Hippocampal formation (tissue), 2 donors: ENCODE results near the gene PPFIBP2.

Experiments
- DNase-seq, 2 donors: peaks; one replicate each; lab custom pipeline; 2025; lab: John Stamatoyannopoulos, UW

The PPFIBP2 gene

GRCh38 chr11:7578276-7578955, 64.6 kb downstream of the PPFIBP2 start:
- DNase-seq = no peak

GRCh38 chr11:7579361-7579791, 65.6 kb downstream of the PPFIBP2 start:
- no peak for DNase-seq

GRCh38 chr11:7581021-7581590, 67.3 kb downstream of the PPFIBP2 start:
- no peak for DNase-seq

GRCh38 chr11:7582338-7582985, 68.7 kb downstream of the PPFIBP2 start:
- DNase-seq = no peak

- DNase-seq = no peak
Measured at GRCh38 chr11:7583248-7583647, 69.4 kb downstream of the PPFIBP2 start.

GRCh38 chr11:7584910-7585309, 71.1 kb downstream of the PPFIBP2 start:
- no peak for DNase-seq

- no peak for DNase-seq
Measured at GRCh38 chr11:7585816-7586215, 72.0 kb downstream of the PPFIBP2 start.

- DNase-seq = no peak
Measured at GRCh38 chr11:7586376-7586775, 72.6 kb downstream of the PPFIBP2 start.

GRCh38 chr11:7587712-7588111, 73.9 kb downstream of the PPFIBP2 start:
- DNase-seq = peak in 1 of 2 donors; percentile 46

- no peak for DNase-seq
Measured at GRCh38 chr11:7589861-7590260, 76.1 kb downstream of the PPFIBP2 start.

GRCh38 chr11:7590529-7590928, 76.7 kb downstream of the PPFIBP2 start:
- no peak for DNase-seq

- peak in 1 of 2 donors; percentile 54 for DNase-seq
Measured at GRCh38 chr11:7591107-7591894, 77.5 kb downstream of the PPFIBP2 start.

GRCh38 chr11:7591987-7592386, 78.2 kb downstream of the PPFIBP2 start:
- no peak for DNase-seq

- DNase-seq = no peak
Measured at GRCh38 chr11:7592711-7593110, 78.9 kb downstream of the PPFIBP2 start.

- no peak for DNase-seq
Measured at GRCh38 chr11:7593481-7593880, 79.7 kb downstream of the PPFIBP2 start.

GRCh38 chr11:7595016-7595866, 81.4 kb downstream of the PPFIBP2 start:
- DNase-seq = no peak

GRCh38 chr11:7595951-7596350, 82.2 kb downstream of the PPFIBP2 start:
- DNase-seq = no peak

GRCh38 chr11:7596975-7597391, 83.2 kb downstream of the PPFIBP2 start:
- DNase-seq = no peak

- DNase-seq = no peak
Measured at GRCh38 chr11:7597620-7598019, 83.8 kb downstream of the PPFIBP2 start.

- DNase-seq = no peak
Measured at GRCh38 chr11:7599209-7599608, 85.4 kb downstream of the PPFIBP2 start.

- DNase-seq = peak; percentile 43 to 62
Measured at GRCh38 chr11:7600205-7600775, 86.5 kb downstream of the PPFIBP2 start.
